IPS-18c (cell line): Measurements from ENCODE around the gene NDEL1.

ENCODE experiments used
- H3K4me3 ChIP-seq: 2 replicates; pipeline ENCODE4 v1.7.0; 2013; ENCODE audit warnings: low read depth, mild to moderate bottlenecking, low read length, moderate library complexity; ENCODE audit not compliant: insufficient read depth
- H3K9me3 ChIP-seq: one replicate; pipeline ENCODE4 v1.6.1; 2013; ENCODE audit warnings: mild to moderate bottlenecking, low read length, moderate library complexity; ENCODE audit not compliant: control insufficient read depth, insufficient read depth

NDEL1 gene

DNA sequence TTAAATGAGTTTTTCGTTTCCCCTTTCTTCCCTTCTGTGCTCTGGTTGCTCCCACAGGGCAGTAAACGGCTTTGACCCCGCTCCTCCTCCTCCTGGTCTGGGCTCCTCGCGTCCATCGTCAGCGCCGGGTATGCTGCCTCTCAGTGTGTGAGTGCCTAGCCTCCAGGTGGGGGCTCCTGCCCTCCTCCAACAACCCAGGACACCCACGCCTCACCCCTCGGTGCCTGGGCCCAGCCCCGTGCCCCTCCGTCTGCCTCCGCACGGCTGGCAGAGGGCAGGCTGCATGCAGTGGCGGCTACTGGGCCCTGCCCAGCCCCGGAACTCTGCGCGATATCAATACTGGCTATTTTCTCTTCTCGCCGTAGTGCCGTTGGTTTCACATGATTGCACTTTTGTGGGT lies 31.2 kb downstream of the NDEL1 start:
- Histone ChIP-seq H3K4me3 (no peak overlapping the region), H3K9me3 (no peaks in the 10 kb centered on the region)

DNA sequence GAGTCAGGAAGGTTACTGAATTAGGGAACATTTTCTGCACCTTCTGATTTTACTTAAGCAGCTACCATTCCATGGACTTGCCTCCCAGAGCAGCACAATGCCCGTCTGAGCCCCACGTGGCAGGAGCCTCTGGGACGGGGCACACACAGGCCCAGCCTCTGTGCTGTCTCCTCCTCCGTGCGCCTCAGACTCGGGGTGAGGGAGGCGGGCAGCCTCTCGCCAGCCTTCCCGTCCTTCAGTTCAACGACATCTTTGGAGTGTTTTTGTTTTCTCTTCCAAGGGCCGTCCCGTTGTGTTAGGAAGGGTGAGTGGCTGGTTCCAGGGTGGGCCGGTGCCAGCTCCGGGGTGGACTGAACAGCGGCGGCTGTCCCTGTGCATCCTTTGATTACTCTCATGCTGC lies 31.8 kb downstream of the NDEL1 start:
- H3K9me3 ChIP-seq = no peaks in the 10 kb centered on the region

DNA sequence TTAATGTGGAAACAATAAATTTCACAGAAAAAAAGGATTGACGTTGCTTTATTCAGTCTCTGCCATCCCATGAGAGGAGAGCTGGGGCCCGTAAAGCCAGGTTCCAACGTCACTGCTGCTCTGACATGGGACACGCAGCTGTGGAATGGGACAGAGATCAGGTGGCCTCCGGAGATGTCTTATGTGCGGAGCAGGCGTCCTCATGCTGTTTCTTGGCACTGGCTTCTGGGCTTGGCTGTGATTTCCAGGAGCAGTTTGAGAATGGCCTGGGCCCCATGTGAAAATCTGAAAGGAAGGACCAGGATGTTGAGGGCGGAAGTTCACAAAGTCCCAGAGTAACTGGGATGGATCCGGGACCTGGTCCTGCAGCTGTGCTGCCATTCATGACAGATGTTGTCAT lies 32.4 kb downstream of the NDEL1 start:
- Histone ChIP-seq H3K4me3 (no peak overlapping the region), H3K9me3 (no peaks in the 10 kb centered on the region)

More for the DNA sequence above, 31.8 kb downstream of the NDEL1 start:
- H3K4me3 ChIP-seq = no peak overlapping the region

DNA sequence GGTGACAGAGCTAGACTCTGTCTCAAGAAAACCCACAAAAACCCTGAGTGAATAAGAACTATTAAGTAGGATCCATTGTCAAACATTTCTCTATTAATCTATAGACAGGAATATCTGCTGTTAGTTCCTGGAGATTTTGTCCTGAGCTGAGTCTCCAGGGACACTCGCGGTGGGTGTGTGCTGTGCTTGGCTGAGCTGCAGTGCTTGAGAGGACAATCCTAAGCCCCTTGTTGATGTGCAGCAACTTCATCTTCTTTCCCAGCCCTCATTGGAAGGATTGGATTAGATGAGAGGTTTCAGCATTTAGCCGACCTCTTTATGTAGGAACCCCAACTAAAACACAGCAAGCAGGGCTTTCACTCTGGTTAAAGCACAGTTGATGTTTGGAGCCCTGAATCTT lies 33.3 kb downstream of the NDEL1 start:
- H3K9me3 ChIP-seq = no peaks in the 10 kb centered on the region
- H3K4me3 ChIP-seq = no peak overlapping the region

DNA sequence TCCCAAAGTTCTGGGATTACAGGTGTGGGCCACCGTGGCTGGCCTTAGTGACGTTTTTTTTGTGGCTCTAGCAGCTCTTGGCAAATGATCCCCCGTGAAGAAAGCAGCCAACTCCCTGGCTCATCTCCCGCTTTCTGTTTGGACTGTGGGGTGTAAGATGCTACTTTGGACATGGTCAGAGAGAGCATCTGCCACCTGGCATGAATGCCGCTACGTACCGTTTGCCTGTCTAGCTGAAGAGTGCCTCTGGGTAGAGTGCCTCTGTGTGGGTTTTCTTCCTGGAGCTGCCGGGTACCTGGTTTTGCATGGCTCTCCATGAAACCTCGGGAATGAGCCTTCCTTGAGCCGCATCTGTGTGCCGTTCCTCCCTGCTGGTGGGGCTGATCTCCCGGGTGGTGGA lies 34.3 kb downstream of the NDEL1 start:
- Histone ChIP-seq H3K9me3 (no peaks in the 10 kb centered on the region), H3K4me3 (no peak overlapping the region)

DNA sequence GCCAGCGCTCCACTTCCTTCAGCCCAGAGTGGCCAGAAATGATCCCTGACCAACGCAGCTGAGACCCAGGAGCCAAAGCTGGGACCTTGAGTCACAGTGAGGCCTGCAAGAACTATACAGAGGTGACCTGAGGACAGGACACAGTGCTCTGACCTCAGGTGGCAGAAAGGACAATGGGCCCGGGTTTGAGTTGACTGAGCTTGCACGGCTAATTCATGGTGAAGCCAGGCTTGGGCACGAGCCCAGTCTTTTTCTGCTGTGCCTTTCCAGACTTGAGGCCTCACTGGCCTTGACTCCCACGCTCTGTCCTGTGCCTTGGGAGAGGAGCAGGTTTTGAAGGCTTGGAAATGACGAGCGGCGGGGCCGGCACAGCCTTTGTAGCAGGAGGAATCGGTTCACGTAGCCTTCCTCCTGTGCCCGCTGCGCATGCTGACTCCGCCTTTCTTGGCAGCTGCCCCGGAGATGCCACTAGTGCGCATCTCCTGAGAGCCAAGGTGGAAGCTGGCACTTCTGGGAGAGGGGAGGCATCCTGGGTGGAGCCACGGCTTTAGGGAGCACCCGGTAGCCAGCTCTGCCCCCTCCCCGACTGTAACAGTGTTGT lies 34.9 kb downstream of the NDEL1 start:
- Histone ChIP-seq H3K4me3 (no peak overlapping the region), H3K9me3 (no peaks in the 10 kb centered on the region)

DNA sequence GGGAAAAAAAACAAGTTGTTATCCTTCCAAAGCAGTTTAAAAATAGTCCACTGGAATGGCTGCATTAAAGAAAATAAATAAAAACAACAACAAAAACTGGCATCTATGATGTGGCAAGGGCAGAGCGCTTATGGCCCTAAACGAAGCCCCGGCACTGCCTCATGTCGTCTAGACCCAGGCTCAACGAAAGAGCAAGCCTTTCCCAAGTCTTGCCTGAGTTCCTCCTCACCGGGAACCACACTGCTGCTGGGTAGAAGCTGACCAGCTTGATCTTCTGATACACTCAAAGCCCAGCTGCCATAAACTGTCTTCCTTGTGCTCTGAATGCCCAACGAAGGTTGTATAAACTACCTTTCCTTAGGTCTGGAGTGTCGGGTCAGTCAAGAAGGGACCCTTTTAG lies 37.0 kb downstream of the NDEL1 start:
- H3K4me3 ChIP-seq = no peak overlapping the region
- H3K9me3 ChIP-seq = no peaks in the 10 kb centered on the region

DNA sequence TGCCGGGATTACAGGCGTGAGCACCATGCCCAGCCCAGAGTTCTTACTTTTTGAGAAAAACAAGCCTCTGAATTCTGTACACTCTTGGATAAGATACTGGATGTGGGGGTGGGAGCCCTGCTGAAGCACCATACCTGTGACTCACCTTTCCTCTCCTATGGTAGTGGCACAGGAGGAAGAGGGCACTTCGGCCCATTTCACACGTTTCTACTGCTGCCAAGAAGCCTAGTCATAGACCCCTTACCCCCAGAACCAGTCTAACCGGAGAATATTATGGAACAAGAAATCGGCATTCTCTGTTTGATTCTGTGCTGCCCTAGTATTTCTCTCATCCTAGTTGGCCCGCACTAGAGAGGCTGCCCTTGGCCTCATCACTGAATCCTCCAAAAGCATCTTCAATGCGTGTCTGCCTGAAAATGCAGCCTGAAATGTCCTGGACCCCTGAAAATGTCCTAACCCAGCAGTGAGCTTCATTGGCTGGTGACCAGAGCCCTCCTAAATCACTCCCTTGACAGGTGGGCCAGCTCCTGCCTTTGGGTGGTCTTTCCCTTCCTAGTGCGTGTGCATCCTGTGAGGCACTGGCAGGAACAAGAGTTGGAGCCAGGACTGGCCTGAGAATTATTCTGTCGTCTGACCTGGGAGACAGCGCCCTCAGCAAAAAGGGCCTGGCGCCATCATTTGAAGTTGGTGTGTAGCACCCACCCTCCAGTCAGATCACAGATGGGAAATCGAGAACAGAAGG lies 37.9 kb downstream of the NDEL1 start:
- no peaks in the 10 kb centered on the region for H3K9me3 ChIP-seq
- no peak overlapping the region for H3K4me3 ChIP-seq

DNA sequence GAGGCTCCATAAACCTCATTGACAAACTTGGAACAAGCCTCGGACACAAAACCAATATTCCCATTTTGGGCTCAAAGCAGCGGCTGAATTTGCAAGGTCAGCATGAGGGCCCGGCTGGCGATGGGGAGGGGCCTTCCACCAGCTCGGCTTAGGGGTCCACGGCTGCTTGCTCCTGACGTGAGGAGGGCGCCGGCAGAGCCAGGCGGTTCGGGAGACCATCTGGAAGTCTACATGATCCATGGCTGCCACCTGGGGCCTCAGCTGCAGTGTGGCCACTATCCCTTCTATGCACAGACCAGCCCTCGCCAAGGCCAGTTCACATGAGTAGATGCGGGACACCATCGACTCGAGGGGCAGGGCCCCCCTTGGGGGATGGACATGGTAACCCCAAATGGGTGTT lies 39.1 kb downstream of the NDEL1 start:
- Histone ChIP-seq H3K4me3 (no peak overlapping the region), H3K9me3 (no peaks in the 10 kb centered on the region)

DNA sequence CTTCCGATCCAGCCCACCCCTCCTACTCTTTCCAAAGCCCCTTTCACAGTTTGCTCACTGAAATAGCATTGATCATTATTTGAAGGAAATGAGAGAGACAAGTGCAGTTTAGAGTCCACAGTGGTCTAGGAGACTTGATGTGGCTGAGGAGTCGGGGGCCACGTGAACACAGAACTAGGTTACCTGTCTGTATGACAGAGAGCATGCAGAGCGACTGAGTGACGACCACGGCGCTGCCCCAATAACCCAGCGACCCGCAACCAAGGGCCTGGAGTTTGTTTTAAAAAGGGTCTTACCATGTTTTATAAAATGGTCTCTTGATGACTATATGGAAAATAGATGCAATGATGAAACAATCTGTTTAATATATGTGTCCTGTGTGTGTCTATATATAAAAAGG lies 39.5 kb downstream of the NDEL1 start:
- Histone ChIP-seq H3K4me3 (no peak overlapping the region), H3K9me3 (no peaks in the 10 kb centered on the region)

DNA sequence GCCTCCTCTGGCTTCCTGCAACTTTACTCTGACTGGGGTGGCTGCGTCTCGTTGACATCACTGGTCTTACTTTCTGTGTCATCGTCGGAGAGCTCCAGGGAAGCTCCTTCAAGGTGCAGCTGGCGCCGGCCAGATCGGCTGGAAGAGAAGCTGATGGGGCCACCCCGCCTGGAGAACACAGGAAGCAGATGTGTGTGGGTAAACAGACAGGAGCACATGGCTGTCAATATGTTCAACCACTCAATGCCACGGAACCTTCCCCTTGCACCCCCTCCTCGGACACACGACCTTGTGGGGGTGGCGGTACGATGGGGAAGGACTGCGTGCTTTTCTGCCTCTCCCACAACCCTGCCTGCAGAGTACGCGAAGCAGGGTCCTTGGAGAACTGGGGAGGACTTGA lies 40.1 kb downstream of the NDEL1 start:
- Histone ChIP-seq H3K4me3 (no peak overlapping the region), H3K9me3 (no peaks in the 10 kb centered on the region)

DNA sequence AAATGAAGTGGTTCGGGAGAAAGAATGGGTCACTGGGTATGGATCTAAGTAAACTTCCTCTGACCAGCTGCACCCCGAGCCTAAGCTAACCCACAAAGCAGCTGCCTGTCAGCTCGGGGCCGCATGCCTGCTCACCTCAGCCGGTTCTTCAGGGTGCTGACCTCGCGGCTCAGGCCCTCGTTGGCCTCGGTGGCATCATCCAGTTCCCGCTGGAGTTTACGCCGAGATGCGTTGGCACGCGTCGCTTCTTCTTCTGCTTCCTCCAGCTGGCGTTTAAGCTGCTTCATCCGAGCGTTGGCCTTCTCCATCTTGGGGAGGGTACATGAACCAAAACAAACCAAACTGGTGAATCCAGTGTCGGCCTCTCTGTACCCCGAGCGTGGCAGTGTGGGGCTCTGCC lies 41.1 kb downstream of the NDEL1 start:
- no peak overlapping the region for H3K4me3 ChIP-seq
- H3K9me3 ChIP-seq = no peaks in the 10 kb centered on the region

DNA sequence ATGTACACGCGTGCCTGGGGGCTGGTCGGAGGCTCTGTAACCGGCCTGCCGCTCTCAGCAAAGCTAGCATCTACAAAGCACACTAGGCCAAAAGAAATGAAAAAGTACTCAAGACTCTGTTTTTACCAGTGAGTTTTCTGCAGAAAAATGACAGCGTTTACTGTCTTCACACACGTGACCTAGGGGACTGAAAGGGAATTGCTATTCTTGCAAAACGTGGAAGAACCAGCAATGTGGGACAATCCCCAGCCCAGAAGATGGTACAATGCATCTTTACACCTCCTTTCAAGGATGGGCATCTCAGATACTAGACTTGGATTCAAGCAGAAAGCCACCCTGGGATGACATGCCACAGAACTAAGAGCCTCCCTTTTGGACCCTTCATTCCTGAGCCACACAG lies 41.5 kb downstream of the NDEL1 start:
- Histone ChIP-seq H3K9me3 (no peaks in the 10 kb centered on the region), H3K4me3 (no peak overlapping the region)

DNA sequence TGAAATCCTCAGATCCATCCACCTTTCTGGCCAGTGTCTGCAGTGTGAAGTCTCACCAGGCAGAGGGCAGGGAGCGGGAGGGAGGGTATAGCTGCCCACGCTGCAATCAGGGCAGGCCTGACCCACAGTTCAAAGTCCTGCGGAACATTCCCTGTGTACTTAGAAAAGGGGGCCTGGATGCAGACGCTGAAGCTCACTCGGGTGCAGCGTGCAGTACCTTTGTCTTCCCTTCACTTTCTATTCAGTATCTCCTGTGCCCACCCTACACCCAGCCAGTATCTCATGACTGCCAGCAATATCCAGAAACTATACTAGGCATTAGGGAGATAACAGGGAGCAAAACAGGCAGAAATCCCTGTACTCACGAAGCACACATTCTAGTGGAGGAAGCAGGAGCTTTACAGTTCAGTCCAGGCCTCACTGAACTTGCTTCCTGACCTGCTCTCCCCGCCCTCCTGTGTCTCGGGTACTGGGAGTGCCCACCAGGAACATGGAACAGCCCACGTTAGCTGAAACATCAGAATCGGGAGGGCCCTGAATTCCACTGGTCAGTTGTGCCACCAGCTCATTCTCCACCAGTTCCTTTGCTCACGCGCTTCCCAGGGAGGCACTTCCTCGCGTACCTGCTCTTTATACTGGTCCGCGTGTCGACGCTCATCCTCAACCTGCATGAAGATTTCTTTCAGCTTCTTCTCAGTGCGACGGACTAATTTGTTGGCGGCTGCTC lies 42.2 kb downstream of the NDEL1 start:
- H3K4me3 ChIP-seq = no peak overlapping the region
- no peaks in the 10 kb centered on the region for H3K9me3 ChIP-seq

DNA sequence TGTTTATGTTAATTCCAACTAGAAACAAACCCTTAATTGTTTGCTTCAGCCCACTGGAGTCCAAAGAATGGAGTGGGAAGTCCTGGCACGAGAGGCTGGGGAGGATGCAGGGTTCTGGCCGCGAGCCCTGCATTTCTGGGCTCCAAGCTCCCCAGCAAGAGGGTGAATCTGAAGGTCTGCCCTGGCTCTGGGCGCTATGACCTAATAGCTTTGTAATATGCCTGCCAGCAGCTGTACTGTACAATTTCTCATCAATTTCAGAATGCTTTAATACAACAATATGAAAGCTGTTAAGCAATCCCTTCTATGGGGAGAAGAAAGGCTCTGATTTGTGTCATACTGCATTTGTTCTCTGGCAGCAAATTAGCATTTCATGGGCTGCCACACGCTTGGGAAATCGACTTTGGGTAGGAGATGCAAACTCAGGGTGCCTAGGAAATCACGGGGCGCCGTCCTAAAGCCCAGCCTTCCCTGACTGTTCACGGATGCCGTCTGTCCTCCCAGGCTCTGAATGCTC lies 43.8 kb downstream of the NDEL1 start:
- no peaks in the 10 kb centered on the region for H3K9me3 ChIP-seq
- no peak overlapping the region for H3K4me3 ChIP-seq

DNA sequence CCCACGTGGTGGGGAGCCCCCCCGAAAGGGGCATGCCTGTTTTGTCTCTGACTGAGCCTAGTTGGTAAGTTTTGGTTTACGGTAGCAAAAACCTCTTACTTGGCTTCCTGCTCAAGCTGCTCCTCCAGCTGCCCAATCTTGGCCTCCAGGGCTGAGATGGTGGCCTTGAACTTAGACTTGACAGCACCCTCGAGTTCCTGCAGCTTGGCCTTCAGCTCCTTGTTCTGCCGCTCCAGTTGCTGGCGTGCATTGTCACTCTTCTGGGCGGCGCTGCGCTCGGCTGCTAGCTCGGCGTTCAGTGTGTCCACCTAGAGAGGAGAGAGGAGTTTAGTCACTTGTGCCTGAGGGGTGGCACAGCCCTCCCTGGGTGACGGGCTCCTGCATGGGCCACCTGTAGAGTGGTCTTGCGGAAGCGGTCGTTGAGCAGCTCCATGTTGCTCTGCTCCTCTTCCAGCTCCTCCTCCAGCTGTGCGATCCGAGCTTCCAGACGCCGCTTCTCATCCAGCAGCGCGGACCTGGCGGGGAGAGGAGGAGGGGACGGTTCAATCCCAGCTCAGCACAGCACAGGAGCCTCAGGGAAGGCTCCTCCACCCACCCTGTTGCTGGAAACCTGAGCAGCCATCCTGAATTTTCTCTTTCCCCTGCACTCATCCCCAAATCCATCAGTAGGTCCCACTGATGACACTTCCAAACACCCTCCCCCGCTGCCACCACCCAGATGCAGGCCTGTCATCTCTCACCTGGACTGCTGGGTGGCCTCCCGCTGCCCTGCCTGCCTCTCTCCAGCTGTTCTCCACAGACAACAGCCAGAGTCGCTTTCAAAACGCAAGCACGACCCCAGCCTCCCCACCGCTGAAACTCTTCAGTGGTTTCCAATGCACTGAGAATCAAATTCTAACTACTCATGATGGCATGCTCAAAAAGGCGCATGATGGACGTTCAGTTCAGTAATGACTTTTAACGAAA lies 44.6 kb downstream of the NDEL1 start:
- H3K4me3 ChIP-seq = no peak overlapping the region
- H3K9me3 ChIP-seq = no peaks in the 10 kb centered on the region

DNA sequence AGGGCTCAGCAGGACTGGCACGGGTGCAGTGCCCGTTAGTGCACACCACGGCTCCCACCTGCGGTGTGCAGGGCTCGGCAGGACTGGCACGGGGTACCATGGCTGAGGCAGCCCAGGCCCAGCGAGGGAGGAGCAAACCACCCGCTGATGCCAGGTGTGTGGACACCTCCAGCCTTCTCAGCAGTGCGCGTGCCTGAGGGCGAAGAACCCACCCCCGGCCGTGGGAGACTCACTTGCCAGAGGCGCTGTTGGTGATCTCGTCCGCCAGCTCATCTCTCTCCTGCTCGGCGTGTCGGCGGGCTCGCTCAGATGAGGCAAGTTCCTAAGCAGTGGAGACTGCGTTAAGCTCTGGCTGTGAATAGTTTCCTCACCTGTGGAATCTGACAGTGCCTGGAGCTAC lies 45.4 kb downstream of the NDEL1 start:
- Histone ChIP-seq H3K4me3 (no peak overlapping the region), H3K9me3 (no peaks in the 10 kb centered on the region)
